ENCODE results near the gene STXBP1.

Gene STXBP1

GRCh38 chr9:127680846-127681245 lies 68.8 kb downstream of the STXBP1 start:
- Histone ChIP-seq H3K9ac (ENCODE audit: low read length) (no peak overlapping the region), H3K4me2 (ENCODE audit: low read length) (no peak overlapping the region), H3K36me3 (replicated peaks; ENCODE audit: low read depth, low read length) (no peaks in the 10 kb centered on the region), H3K27me3 (ENCODE audit: low read depth, low read length) (no peaks in the 10 kb centered on the region), H3K27ac (ENCODE audit: low read length) (no peak overlapping the region), H3K79me2 (ENCODE audit: low read length) (no peaks in the 10 kb centered on the region), H2AFZ (ENCODE audit: low read depth, low read length) (no peak overlapping the region), H3K4me1 (ENCODE audit: low read length) (no peaks in the 10 kb centered on the region), H3K4me3 (ENCODE audit: low read length) (no peak overlapping the region), H4K20me1 (ENCODE audit: insufficient read depth, low read length) (no peaks in the 10 kb centered on the region), H3K9me3 (ENCODE audit: insufficient read depth, low read length) (no peaks in the 10 kb centered on the region)
- TF ChIP-seq CTCF (IDR thresholded peaks at IDR 0.05; ENCODE audit: low read depth, low read length), result no peak
- TF ChIP-seq EZH2phosphoT487 (IDR thresholded peaks at IDR 0.05; ENCODE audit: low read depth), result no peak

DNA sequence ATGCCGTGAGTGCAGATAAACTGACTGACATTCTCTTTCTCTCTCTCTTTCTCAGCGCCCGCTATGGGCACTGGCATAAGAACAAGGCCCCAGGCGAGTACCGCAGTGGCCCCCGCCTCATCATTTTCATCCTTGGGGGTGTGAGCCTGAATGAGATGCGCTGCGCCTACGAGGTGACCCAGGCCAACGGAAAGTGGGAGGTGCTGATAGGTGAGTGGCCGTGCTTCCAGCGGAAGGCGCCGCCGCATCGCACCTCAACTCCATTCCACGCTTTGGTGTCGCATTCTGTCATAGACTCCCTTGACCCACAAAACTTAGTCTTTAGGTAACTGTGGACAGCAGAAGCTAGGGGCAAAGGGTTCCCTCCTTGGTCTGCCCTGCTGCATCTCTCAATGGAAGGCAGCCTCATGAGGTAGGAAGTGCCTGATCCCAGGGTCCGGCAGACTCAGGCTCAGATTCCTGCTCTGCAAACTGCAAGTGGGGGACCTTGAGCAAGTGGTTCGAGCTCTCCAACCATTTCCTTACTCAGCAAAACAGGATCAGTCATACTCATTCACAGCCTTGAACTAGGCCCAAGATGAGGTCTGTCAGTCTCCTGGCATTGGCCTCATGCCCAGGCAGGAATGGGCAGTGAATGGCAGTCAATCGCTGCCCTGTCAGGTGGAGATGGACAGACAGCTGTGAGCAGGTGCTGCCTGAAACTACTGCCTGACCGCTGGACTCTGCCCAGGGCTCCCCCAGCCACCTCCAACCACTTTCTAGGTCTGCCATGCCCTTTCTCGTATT lies 70.5 kb downstream of the STXBP1 start:
- Histone ChIP-seq H3K27me3 (ENCODE audit: low read depth, low read length) (no peaks in the 10 kb centered on the region), H3K79me2 (ENCODE audit: low read length) (no peaks in the 10 kb centered on the region), H2AFZ (ENCODE audit: low read depth, low read length) (no peak overlapping the region), H3K9me3 (ENCODE audit: insufficient read depth, low read length) (no peaks in the 10 kb centered on the region), H3K4me3 (ENCODE audit: low read length) (no peak overlapping the region), H3K27ac (ENCODE audit: low read length) (no peak overlapping the region), H3K36me3 (replicated peaks; ENCODE audit: low read depth, low read length) (no peaks in the 10 kb centered on the region), H4K20me1 (ENCODE audit: insufficient read depth, low read length) (no peaks in the 10 kb centered on the region), H3K9ac (ENCODE audit: low read length) (no peak overlapping the region), H3K4me2 (ENCODE audit: low read length) (no peak overlapping the region), H3K4me1 (ENCODE audit: low read length) (no peaks in the 10 kb centered on the region)
- no peak for TF ChIP-seq CTCF (IDR thresholded peaks at IDR 0.05; ENCODE audit: low read depth, low read length)

- TF ChIP-seq EZH2phosphoT487 (IDR thresholded peaks at IDR 0.05; ENCODE audit: low read depth) (no peak), CTCF (IDR thresholded peaks at IDR 0.05; ENCODE audit: low read depth, low read length) (no peak)
- Histone ChIP-seq H3K36me3 (replicated peaks; ENCODE audit: low read depth, low read length) (no peaks in the 10 kb centered on the region), H4K20me1 (ENCODE audit: insufficient read depth, low read length) (no peaks in the 10 kb centered on the region), H3K9me3 (ENCODE audit: insufficient read depth, low read length) (no peaks in the 10 kb centered on the region), H3K4me3 (ENCODE audit: low read length) (no peak overlapping the region), H3K9ac (ENCODE audit: low read length) (no peak overlapping the region), H3K79me2 (ENCODE audit: low read length) (no peaks in the 10 kb centered on the region), H3K4me2 (ENCODE audit: low read length) (no peak overlapping the region), H3K4me1 (ENCODE audit: low read length) (no peaks in the 10 kb centered on the region), H3K27ac (ENCODE audit: low read length) (no peak overlapping the region), H2AFZ (ENCODE audit: low read depth, low read length) (no peak overlapping the region), H3K27me3 (ENCODE audit: low read depth, low read length) (no peaks in the 10 kb centered on the region)
Observed at GRCh38 chr9:127683723-127684122, 71.6 kb downstream of the STXBP1 start.

DNA sequence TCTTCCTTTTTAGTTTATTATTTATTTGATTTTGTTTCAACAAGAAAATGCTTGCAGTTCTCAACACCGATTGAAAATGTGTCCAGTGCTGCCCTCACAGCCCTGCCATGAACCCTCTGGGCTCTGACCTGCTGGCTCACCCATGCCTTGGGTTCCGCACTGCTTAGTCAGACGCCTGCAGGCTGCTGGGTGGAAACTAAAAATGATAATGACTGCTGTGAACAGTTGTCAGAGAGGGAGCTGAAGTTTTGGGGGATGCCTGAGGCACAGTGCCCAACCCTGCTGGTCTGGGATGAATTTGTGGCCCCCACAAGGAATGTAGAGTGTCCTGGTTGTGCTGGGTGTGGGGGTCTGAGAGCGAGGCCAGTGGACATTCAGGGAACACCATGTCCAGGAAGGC lies 72.5 kb downstream of the STXBP1 start:
- Histone ChIP-seq H3K4me2 (ENCODE audit: low read length) (no peak overlapping the region), H3K27me3 (ENCODE audit: low read depth, low read length) (no peaks in the 10 kb centered on the region), H3K4me1 (ENCODE audit: low read length) (no peaks in the 10 kb centered on the region)

More for the DNA sequence above, 72.5 kb downstream of the STXBP1 start:
- Histone ChIP-seq H3K79me2 (ENCODE audit: low read length) (no peaks in the 10 kb centered on the region), H3K9ac (ENCODE audit: low read length) (no peak overlapping the region), H3K4me3 (ENCODE audit: low read length) (no peak overlapping the region), H3K27ac (ENCODE audit: low read length) (no peak overlapping the region), H3K9me3 (ENCODE audit: insufficient read depth, low read length) (no peaks in the 10 kb centered on the region), H4K20me1 (ENCODE audit: insufficient read depth, low read length) (no peaks in the 10 kb centered on the region), H2AFZ (ENCODE audit: low read depth, low read length) (no peak overlapping the region), H3K36me3 (replicated peaks; ENCODE audit: low read depth, low read length) (no peaks in the 10 kb centered on the region)
- TF ChIP-seq CTCF (IDR thresholded peaks at IDR 0.05; ENCODE audit: low read depth, low read length) (no peak), EZH2phosphoT487 (IDR thresholded peaks at IDR 0.05; ENCODE audit: low read depth) (no peak)
